ENCODE data around the gene DNAH6. TPM values are rescaled to one million over a fixed set of nuclear protein-coding genes. Genes with fewer than 3 reads are reported as not detected.

Gene DNAH6
- total and polyA plus RNA-seq, 10 of the 15 experiments (the other 5 are each of a cell fraction or from before 2014, with no cell fraction given), result 0.07 to 1.0 (median 0.29) TPM

- intact Hi-C loops (cut with micrococcal nuclease; ENCODE audit: unreplicated experiment) (no loop called here), in situ Hi-C loops (cut with MboI) (no loop called here)
- CTCF ChIA-PET, result interaction anchor here (1.5 to 3.1 kb wide), 3 partner anchors 15 to 108 kb away, joined by 4 to 9 read pairs (median 7); no protein-coding TSS in a partner anchor
- no peak overlapping the region for H3K9ac ChIP-seq (ENCODE audit: control insufficient read depth, insufficient read depth, low read length)
- WGBS (ENCODE audit: insufficient coverage, insufficient replicate concordance, low lambda C conversion rate, missing lambda C conversion rate), result 30% methylated on average over 8 of the region's 8 CpGs
- BruUV-seq (replicated peaks), result no TSS peak
- no peaks in the 10 kb centered on the region for H3K79me2 ChIP-seq (ENCODE audit: control insufficient read depth, insufficient read depth, low read length)
- RAD21 ChIA-PET (ENCODE audit: unreplicated experiment), result no interaction called here
- no peak for DNase-seq (ENCODE audit: low read depth, low spot score)
- H3K9me3 ChIP-seq (replicated peaks; ENCODE audit: control insufficient read depth, insufficient read depth, low read length), result no peaks in the 10 kb centered on the region; the same call in 2 of the 3 replicates
- H3K4me1 ChIP-seq (ENCODE audit: control insufficient read depth, insufficient read depth, low read length), result peaks cover 3% of the 10 kb centered on the region; the same call in 1 of the 2 replicates
- POLR2A ChIA-PET, result no interaction called here
- SMC1A ChIA-PET (ENCODE audit: uncharacterized antibody, unreplicated experiment), result interaction anchor here (2.6 kb wide), 1 partner anchor 12 kb away, joined by 8 read pairs; no protein-coding TSS in a partner anchor
- no peak overlapping the region for H2AFZ ChIP-seq (ENCODE audit: control insufficient read depth, low read depth, low read length)
- no peak overlapping the region for H3K4me3 ChIP-seq
- no peak overlapping the region for H3K27ac ChIP-seq (ENCODE audit: control insufficient read depth, insufficient read depth)
- H4K20me1 ChIP-seq (ENCODE audit: control insufficient read depth, insufficient read depth), result no peaks in the 10 kb centered on the region
- H3K4me2 ChIP-seq (ENCODE audit: control insufficient read depth, insufficient read depth), result no peak overlapping the region
- no peaks in the 10 kb centered on the region for H3K36me3 ChIP-seq (ENCODE audit: control insufficient read depth in 2 of 2, insufficient read depth in 2 of 2, low read length in 1 of 2)
- TF ChIP-seq, protein P1, sequence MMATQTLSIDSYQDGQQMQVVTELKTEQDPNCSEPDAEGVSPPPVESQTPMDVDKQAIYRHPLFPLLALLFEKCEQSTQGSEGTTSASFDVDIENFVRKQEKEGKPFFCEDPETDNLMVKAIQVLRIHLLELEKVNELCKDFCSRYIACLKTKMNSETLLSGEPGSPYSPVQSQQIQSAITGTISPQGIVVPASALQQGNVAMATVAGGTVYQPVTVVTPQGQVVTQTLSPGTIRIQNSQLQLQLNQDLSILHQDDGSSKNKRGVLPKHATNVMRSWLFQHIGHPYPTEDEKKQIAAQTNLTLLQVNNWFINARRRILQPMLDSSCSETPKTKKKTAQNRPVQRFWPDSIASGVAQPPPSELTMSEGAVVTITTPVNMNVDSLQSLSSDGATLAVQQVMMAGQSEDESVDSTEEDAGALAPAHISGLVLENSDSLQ (IDR thresholded peaks at IDR 0.05), result no peak
- TF ChIP-seq, protein P2, sequence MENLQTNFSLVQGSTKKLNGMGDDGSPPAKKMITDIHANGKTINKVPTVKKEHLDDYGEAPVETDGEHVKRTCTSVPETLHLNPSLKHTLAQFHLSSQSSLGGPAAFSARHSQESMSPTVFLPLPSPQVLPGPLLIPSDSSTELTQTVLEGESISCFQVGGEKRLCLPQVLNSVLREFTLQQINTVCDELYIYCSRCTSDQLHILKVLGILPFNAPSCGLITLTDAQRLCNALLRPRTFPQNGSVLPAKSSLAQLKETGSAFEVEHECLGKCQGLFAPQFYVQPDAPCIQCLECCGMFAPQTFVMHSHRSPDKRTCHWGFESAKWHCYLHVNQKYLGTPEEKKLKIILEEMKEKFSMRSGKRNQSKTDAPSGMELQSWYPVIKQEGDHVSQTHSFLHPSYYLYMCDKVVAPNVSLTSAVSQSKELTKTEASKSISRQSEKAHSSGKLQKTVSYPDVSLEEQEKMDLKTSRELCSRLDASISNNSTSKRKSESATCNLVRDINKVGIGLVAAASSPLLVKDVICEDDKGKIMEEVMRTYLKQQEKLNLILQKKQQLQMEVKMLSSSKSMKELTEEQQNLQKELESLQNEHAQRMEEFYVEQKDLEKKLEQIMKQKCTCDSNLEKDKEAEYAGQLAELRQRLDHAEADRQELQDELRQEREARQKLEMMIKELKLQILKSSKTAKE (IDR thresholded peaks at IDR 0.05; ENCODE audit: low read depth, poor library complexity, severe bottlenecking), result no peak
- TF ChIP-seq MTA2 (IDR thresholded peaks at IDR 0.05; ENCODE audit: low read depth) (no peak), CTCF (IDR thresholded peaks at IDR 0.05 in 2 of 3, conservative IDR thresholded peaks at IDR 0.05 in 1 of 3; ENCODE audit: control insufficient read depth in 2 of 3, extremely low read depth in 1 of 3, insufficient read depth in 1 of 3, low read depth in 3 of 3, low read length in 3 of 3) (no peak), HDAC6 (IDR thresholded peaks at IDR 0.05; ENCODE audit: unreplicated experiment) (no peak), IRF4 (IDR thresholded peaks at IDR 0.05; ENCODE audit: low read depth, low read length) (no peak), CEBPZ (IDR thresholded peaks at IDR 0.05; ENCODE audit: low read depth, low read length) (no peak), TCF7 (IDR thresholded peaks at IDR 0.05; ENCODE audit: borderline replicate concordance) (no peak), NR2C2 (IDR thresholded peaks at IDR 0.05; ENCODE audit: borderline replicate concordance, control insufficient read depth, insufficient read length, low read depth) (no peak)
- TF ChIP-seq, protein P3, sequence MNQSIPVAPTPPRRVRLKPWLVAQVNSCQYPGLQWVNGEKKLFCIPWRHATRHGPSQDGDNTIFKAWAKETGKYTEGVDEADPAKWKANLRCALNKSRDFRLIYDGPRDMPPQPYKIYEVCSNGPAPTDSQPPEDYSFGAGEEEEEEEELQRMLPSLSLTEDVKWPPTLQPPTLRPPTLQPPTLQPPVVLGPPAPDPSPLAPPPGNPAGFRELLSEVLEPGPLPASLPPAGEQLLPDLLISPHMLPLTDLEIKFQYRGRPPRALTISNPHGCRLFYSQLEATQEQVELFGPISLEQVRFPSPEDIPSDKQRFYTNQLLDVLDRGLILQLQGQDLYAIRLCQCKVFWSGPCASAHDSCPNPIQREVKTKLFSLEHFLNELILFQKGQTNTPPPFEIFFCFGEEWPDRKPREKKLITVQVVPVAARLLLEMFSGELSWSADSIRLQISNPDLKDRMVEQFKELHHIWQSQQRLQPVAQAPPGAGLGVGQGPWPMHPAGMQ (IDR thresholded peaks at IDR 0.05; ENCODE audit: borderline replicate concordance), result no peak
- ATAC-seq, result no peak
- FAIRE-seq, result no peak
- no peaks in the 10 kb centered on the region for H3K27me3 ChIP-seq (replicated peaks in 1 of 2; ENCODE audit: control insufficient read depth in 2 of 2, insufficient read depth in 2 of 2, low read length in 1 of 2)
Observed at GRCh38 chr2:84849271-84849952, 333.1 kb downstream of the DNAH6 start.

All from GM12878 (cell line).